H9 (cell line): Measurements from ENCODE around the gene NHERF2. TPM values are rescaled to one million over a fixed set of nuclear protein-coding genes. Genes with fewer than 3 reads are reported as not detected.

Experiments used
- DNase-seq: peaks from one replicate; pipeline ENCODE4 v3.0.0-alpha.2; 2017
- H2AFZ ChIP-seq: one replicate; pipeline ENCODE4 v1.6.1; 2013; ENCODE audit warnings: mild to moderate bottlenecking, low read length, control low read depth, moderate library complexity
- H2AK5ac ChIP-seq: 2 replicates; pipeline ENCODE4 v1.6.1; 2013; ENCODE audit warnings: low read length, control low read depth, mixed read lengths; ENCODE audit not compliant: insufficient read length
- H2BK120ac ChIP-seq: one replicate; pipeline ENCODE4 v1.6.1; 2013; ENCODE audit warnings: low read depth, mild to moderate bottlenecking, low read length, control low read depth, inconsistent platforms; ENCODE audit not compliant: poor library complexity, severe bottlenecking
- H2BK12ac ChIP-seq: 2 replicates; pipeline ENCODE4 v1.6.1; 2013; ENCODE audit warnings: low read length, control low read depth, mixed read lengths, low read depth; ENCODE audit not compliant: insufficient read length
- H2BK15ac ChIP-seq: 2 replicates; pipeline ENCODE4 v1.6.1; 2013; ENCODE audit warnings: low read depth, low read length, control low read depth
- H2BK20ac ChIP-seq: one replicate; pipeline ENCODE4 v1.6.1; 2013; ENCODE audit warnings: low read depth, mild to moderate bottlenecking, low read length, control low read depth, inconsistent platforms; ENCODE audit not compliant: poor library complexity, severe bottlenecking
- H2BK5ac ChIP-seq: 2 replicates; pipeline ENCODE4 v1.6.1; 2013; ENCODE audit warnings: low read length, control low read depth, mixed read lengths; ENCODE audit not compliant: insufficient read length
- H3K14ac ChIP-seq: 2 replicates; pipeline ENCODE4 v1.6.1; 2013; ENCODE audit warnings: low read length, control low read depth; ENCODE audit not compliant: insufficient read depth
- H3K18ac ChIP-seq: 2 replicates; pipeline ENCODE4 v1.6.1; 2013; ENCODE audit warnings: low read depth, mild to moderate bottlenecking, mixed read lengths, low read length, control low read depth; ENCODE audit not compliant: insufficient read length
- H3K23ac ChIP-seq: 2 replicates; pipeline ENCODE4 v1.6.1; 2013; ENCODE audit warnings: low read length, control low read depth, mixed read lengths, low read depth; ENCODE audit not compliant: insufficient read length
- H3K23me2 ChIP-seq: 2 replicates; pipeline ENCODE4 v1.6.1; 2013; ENCODE audit warnings: low read depth, mild to moderate bottlenecking, mixed read lengths, low read length, control low read depth; ENCODE audit not compliant: insufficient read length, poor library complexity, severe bottlenecking
- H3K27ac ChIP-seq: 2 replicates; pipeline ENCODE4 v1.5.1; 2013; ENCODE audit warnings: low read length, control low read depth, mixed read lengths, low read depth; ENCODE audit not compliant: insufficient read length
- H3K27me3 ChIP-seq: 2 replicates; pipeline ENCODE4 v1.6.1; 2013; ENCODE audit warnings: low read length, control low read depth, inconsistent platforms; ENCODE audit not compliant: insufficient read depth
- H3K4ac ChIP-seq: 2 replicates; pipeline ENCODE4 v1.6.1; 2013; ENCODE audit warnings: low read depth, mild to moderate bottlenecking, control low read depth, inconsistent platforms, low read length, moderate library complexity
- H3K4me1 ChIP-seq: 2 replicates; pipeline ENCODE4 v1.6.1; 2013; ENCODE audit warnings: low read length, control low read depth, inconsistent platforms; ENCODE audit not compliant: insufficient read depth
- H3K4me2 ChIP-seq: 2 replicates; pipeline ENCODE4 v1.6.1; 2013; ENCODE audit warnings: low read length, control low read depth, mixed read lengths; ENCODE audit not compliant: insufficient read length, insufficient read depth
- H3K56ac ChIP-seq: 2 replicates; pipeline ENCODE4 v1.6.1; 2013; ENCODE audit warnings: low read depth, mild to moderate bottlenecking, mixed read lengths, low read length, control low read depth; ENCODE audit not compliant: insufficient read length
- H3K79me1 ChIP-seq: 2 replicates; pipeline ENCODE4 v1.6.1; 2013; ENCODE audit warnings: low read depth, mild to moderate bottlenecking, moderate library complexity, low read length, control low read depth, inconsistent platforms; ENCODE audit not compliant: insufficient read depth, poor library complexity, severe bottlenecking
- H3K79me2 ChIP-seq: 2 replicates; pipeline ENCODE4 v1.6.1; 2013; ENCODE audit warnings: low read length, control low read depth, inconsistent platforms; ENCODE audit not compliant: insufficient read depth
- H3K9ac ChIP-seq: 2 replicates; pipeline ENCODE4 v1.6.1; 2013; ENCODE audit warnings: low read length, control low read depth, mixed read lengths; ENCODE audit not compliant: insufficient read length; ENCODE audit errors: extremely low read depth
- H3K9me3 ChIP-seq: one replicate; pipeline ENCODE4 v1.6.1; 2013; ENCODE audit warnings: low read depth, low read length, inconsistent platforms; ENCODE audit not compliant: control insufficient read depth
- H3T11ph ChIP-seq: one replicate; pipeline ENCODE4 v1.6.1; 2013; ENCODE audit warnings: mild to moderate bottlenecking, low read length, control low read depth, inconsistent platforms
- H4K20me1 ChIP-seq: one replicate; pipeline ENCODE4 v1.6.1; 2013; ENCODE audit not compliant: control insufficient read depth, insufficient read length, insufficient read depth
- H4K5ac ChIP-seq: 2 replicates; pipeline ENCODE4 v1.6.1; 2013; ENCODE audit warnings: low read depth, mild to moderate bottlenecking, mixed read lengths, low read length, control low read depth; ENCODE audit not compliant: insufficient read length
- H4K8ac ChIP-seq: replicated peaks from 2 replicates; pipeline ENCODE4 v1.6.1; 2013; ENCODE audit warnings: low read length, control low read depth, mixed read lengths, low read depth; ENCODE audit not compliant: insufficient read length
- H4K91ac ChIP-seq: 2 replicates; pipeline ENCODE4 v1.6.1; 2013; ENCODE audit warnings: low read depth, mild to moderate bottlenecking, moderate library complexity, mixed read lengths, low read length, control low read depth; ENCODE audit not compliant: insufficient read length
- H3K27ac Mint-ChIP-seq, 3 experiments: 2 replicates in 2 of 3; 3 replicates in 1 of 3; pipeline ENCODE4 v1.8.0; 2020 to 2021; ENCODE audit warnings: mixed read lengths in 3 of 3, mild to moderate bottlenecking in 1 of 3, moderate library complexity in 1 of 3
- H3K27me3 Mint-ChIP-seq: 2 replicates; pipeline ENCODE4 v1.8.0; 2021; ENCODE audit warnings: low read depth, mild to moderate bottlenecking, moderate library complexity, mixed read lengths
- H3K36me3 Mint-ChIP-seq, 3 experiments: 2 replicates in 2 of 3; 3 replicates in 1 of 3; pipeline ENCODE4 v1.8.0; 2020 to 2021; ENCODE audit warnings: low read depth in 3 of 3, mixed read lengths in 3 of 3; ENCODE audit not compliant: insufficient read depth in 1 of 3
- H3K4me1 Mint-ChIP-seq, 2 experiments: 2 replicates each; pipeline ENCODE4 v1.8.0; 2020; ENCODE audit warnings: mixed read lengths in 2 of 2
- H3K4me3 Mint-ChIP-seq, 2 experiments: 2 replicates in 1 of 2; 3 replicates in 1 of 2; pipeline ENCODE4 v1.8.0; 2020 to 2021; ENCODE audit warnings: mild to moderate bottlenecking in 2 of 2, mixed read lengths in 2 of 2, moderate library complexity in 1 of 2
- H3K9me3 Mint-ChIP-seq, 2 experiments: 2 replicates in 1 of 2; 3 replicates in 1 of 2; pipeline ENCODE4 v1.8.0; 2020; ENCODE audit warnings: mild to moderate bottlenecking in 2 of 2, mixed read lengths in 2 of 2, moderate library complexity in 1 of 2
- WGBS: extraction: QIAGEN DNeasy Blood & Tissue Kit; methylation state at CpG from one replicate; pipeline ENCODE4 v1.1.7; 2013; ENCODE audit warnings: missing lambda C conversion rate, low lambda C conversion rate, mixed read lengths; ENCODE audit not compliant: insufficient read length; ENCODE audit errors: extremely low coverage; 5-methylcytosine and 5-hydroxymethylcytosine counted together
- total RNA-seq: library from RNA; stranded (reverse); gene quantifications from 2 replicates; pipeline ENCODE4 v1.2.1, GENCODE V29; 2021
- TF ChIP-seq, protein P1 (sequence below): fragments of 200-600 bp; sonication (generic); conservative IDR thresholded peaks from 3 replicates; pipeline ENCODE4 v1.8.0; 2021; ENCODE audit warnings: antibody characterized with exemption, mild to moderate bottlenecking

Gene NHERF2
- total RNA-seq, 1 experiment from 2014 or later: 15.3 TPM

DNA sequence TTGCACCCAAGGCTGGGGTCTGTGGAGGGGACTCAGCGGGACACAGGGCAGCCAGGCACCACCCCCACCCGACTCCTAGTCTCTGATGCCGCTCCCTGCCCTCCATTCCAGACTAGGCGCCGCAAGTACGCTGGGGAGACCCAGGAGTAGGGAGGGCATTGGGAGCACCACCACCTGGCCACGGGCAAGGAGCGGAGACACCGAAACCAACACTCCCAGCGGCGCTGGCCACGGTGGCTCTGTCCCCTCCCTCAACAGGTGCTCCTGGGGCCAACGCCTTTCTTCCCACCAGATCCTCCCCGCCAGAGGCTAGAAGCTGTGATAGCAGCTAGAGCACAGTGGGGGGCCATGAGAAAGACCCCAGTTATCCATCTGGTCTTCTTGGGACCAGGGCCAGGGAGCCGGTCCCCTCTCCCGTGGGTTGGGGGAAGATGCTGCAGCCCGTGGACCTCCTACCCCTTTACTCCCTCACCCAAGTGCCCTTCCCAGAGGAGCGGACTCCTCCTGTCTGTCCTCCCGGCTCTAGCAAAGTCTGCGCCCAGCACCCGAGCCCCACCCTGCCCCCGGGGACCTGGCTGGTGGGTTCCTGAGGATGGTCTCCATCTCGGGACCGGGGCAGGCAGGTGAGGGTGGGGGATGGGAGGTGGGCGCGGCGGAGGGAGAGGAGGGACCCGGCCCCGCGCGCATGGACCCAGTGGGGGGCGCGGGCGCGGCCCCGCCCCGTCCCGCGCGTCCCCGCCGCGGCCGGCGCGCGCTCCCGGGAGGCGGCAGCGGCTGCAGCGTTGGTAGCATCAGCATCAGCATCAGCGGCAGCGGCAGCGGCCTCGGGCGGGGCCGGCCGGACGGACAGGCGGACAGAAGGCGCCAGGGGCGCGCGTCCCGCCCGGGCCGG is 37.2 kb upstream of the NHERF2 start, which contains the start of gene SYNGR3:
Gene SYNGR3 (plus strand): TSS at position 762 of the 892 bp plus-strand sequence. CDS start 133 bp downstream, outside the sequence.
- H2BK5ac ChIP-seq: no peak within 1 kb of the TSS
- H3K9ac ChIP-seq: no peak within 1 kb of the TSS
- peak; percentile 60 for DNase-seq
- no peak within 1 kb of the TSS for H4K91ac ChIP-seq
- H4K20me1 ChIP-seq: peaks cover 2% of the 10 kb centered on the region
- no peak within 1 kb of the TSS for H3K27ac ChIP-seq
- no peak within 1 kb of the TSS for H2AK5ac ChIP-seq
- H3T11ph ChIP-seq: no peak within 1 kb of the TSS
- no peak within 1 kb of the TSS for H3K23ac ChIP-seq
- H3K4ac ChIP-seq: no peak within 1 kb of the TSS
- H3K14ac ChIP-seq: peak within 1 kb of the TSS; percentile 70
- Mint-ChIP-seq H3K4me3 (peak within 1 kb of the TSS; percentile 66 to 84), H3K27me3 (peaks cover 42% of the 10 kb centered on the region), H3K4me1 (peaks cover 22 to 28% of the 10 kb centered on the region in 2 experiments), H3K36me3 (peaks cover 0 to 20% (median 18%) of the 10 kb centered on the region in 3 experiments; a peak in 6 of 7 replicates), H3K9me3 (no peaks in the 10 kb centered on the region; a peak in 1 of 5 replicates), H3K27ac (peak within 1 kb of the TSS in 1 of 3 experiments; percentile 57; a peak in 1 of 7 replicates)
- no peak within 1 kb of the TSS for H3K56ac ChIP-seq
- no peaks in the 10 kb centered on the region; the same call in 1 of the 2 replicates for H3K79me2 ChIP-seq
- H2BK12ac ChIP-seq: no peak within 1 kb of the TSS
- H3K79me1 ChIP-seq: no peaks in the 10 kb centered on the region
- H4K5ac ChIP-seq: no peak within 1 kb of the TSS
- H2BK120ac ChIP-seq: no peak within 1 kb of the TSS
- H4K8ac ChIP-seq: no peak within 1 kb of the TSS
- H2BK20ac ChIP-seq: no peak within 1 kb of the TSS
- peaks cover 15% of the 10 kb centered on the region; the same call in 1 of the 2 replicates for H3K27me3 ChIP-seq
- H2BK15ac ChIP-seq: no peak within 1 kb of the TSS; the same call in 1 of the 2 replicates
- TF ChIP-seq, protein P1, sequence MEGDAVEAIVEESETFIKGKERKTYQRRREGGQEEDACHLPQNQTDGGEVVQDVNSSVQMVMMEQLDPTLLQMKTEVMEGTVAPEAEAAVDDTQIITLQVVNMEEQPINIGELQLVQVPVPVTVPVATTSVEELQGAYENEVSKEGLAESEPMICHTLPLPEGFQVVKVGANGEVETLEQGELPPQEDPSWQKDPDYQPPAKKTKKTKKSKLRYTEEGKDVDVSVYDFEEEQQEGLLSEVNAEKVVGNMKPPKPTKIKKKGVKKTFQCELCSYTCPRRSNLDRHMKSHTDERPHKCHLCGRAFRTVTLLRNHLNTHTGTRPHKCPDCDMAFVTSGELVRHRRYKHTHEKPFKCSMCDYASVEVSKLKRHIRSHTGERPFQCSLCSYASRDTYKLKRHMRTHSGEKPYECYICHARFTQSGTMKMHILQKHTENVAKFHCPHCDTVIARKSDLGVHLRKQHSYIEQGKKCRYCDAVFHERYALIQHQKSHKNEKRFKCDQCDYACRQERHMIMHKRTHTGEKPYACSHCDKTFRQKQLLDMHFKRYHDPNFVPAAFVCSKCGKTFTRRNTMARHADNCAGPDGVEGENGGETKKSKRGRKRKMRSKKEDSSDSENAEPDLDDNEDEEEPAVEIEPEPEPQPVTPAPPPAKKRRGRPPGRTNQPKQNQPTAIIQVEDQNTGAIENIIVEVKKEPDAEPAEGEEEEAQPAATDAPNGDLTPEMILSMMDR: no peak
- no CpG with 5 or more reads among the region's 67 CpGs for WGBS
- H3K4me2 ChIP-seq: peak within 1 kb of the TSS; percentile 53
- no peaks in the 10 kb centered on the region; the same call in 1 of the 2 replicates for H3K4me1 ChIP-seq
- H2AFZ ChIP-seq: no peak within 1 kb of the TSS
- H3K18ac ChIP-seq: no peak within 1 kb of the TSS
- no peaks in the 10 kb centered on the region for H3K9me3 ChIP-seq
- H3K23me2 ChIP-seq: peaks cover 25% of the 10 kb centered on the region
